ENCODE data around the gene KATNBL1. TPM values are rescaled to one million over a fixed set of nuclear protein-coding genes. Genes with fewer than 3 reads are reported as not detected.

KATNBL1 gene
- total and polyA plus RNA-seq, 9 of the 15 experiments (the other 6 are each of a cell fraction or from before 2014, with no cell fraction given), result 6.6 to 46.0 (median 24.0) TPM

GRCh38 chr15:34209421-34210282 lies at the start of gene KATNBL1 (continued):
- TF ChIP-seq ETV1 (tag; conservative IDR thresholded peaks at IDR 0.05; ENCODE audit: low read depth), result no peak
- TF ChIP-seq HDAC6 (IDR thresholded peaks at IDR 0.05; ENCODE audit: low read depth, low read length), result no peak
- TF ChIP-seq NFATC3 (IDR thresholded peaks at IDR 0.05), result no peak
- TF ChIP-seq SREBF1 (IDR thresholded peaks at IDR 0.05; ENCODE audit: borderline replicate concordance, low read depth, low read length), result no peak
- TF ChIP-seq CBX1 (IDR thresholded peaks at IDR 0.05; ENCODE audit: low read depth), result 0 out of 2 replicates have a peak, but pooled peaks have one; percentile 81
- peak; percentile 92 for TF ChIP-seq SMC3 (conservative IDR thresholded peaks at IDR 0.05; ENCODE audit: insufficient read depth, low read depth, low read length)
- TF ChIP-seq RNF2 (IDR thresholded peaks at IDR 0.05), result 0 out of 2 replicates have a peak, but pooled peaks have one; percentile 47
- no peak for TF ChIP-seq EWSR1 (IDR thresholded peaks at IDR 0.05; ENCODE audit: borderline replicate concordance, low read depth, partially characterized antibody)
- TF ChIP-seq ZFX (CRISPR knock-in tag; IDR thresholded peaks at IDR 0.05), result peak; percentile 98
- TF ChIP-seq SRF (CRISPR knock-in tag; IDR thresholded peaks at IDR 0.05), result 0 out of 4 replicates have a peak, but pooled peaks of 1 of the 2 experiments have one; percentile 12
- TF ChIP-seq NR4A1 (CRISPR knock-in tag; IDR thresholded peaks at IDR 0.05), result no peak
- no peak for TF ChIP-seq NR4A1 (tag; IDR thresholded peaks at IDR 0.05)
- TF ChIP-seq YY1 (IDR thresholded peaks at IDR 0.05; ENCODE audit: borderline replicate concordance in 1 of 3, control insufficient read depth in 1 of 3, extremely low read depth in 1 of 3, insufficient read depth in 3 of 3, insufficient read length in 1 of 3, insufficient replicate concordance in 2 of 3, low read depth in 1 of 3, low read length in 2 of 3), result peak; percentile 37 to 87 (median 82)
- TF ChIP-seq XRCC5 (IDR thresholded peaks at IDR 0.05; ENCODE audit: low read depth, low read length), result peak; percentile 69; the same call in 1 of the 2 replicates
- TF ChIP-seq TAF1 (IDR thresholded peaks at IDR 0.05; ENCODE audit: control insufficient read depth, extremely low read depth, insufficient read depth, low read length, severe bottlenecking), result peak; percentile 96
- TF ChIP-seq CXXC5 (CRISPR knock-in tag; IDR thresholded peaks at IDR 0.05), result peak; percentile 84
- no peak for TF ChIP-seq NBN (IDR thresholded peaks at IDR 0.05; ENCODE audit: low read depth)
- no peak for TF ChIP-seq SETDB1 (IDR thresholded peaks at IDR 0.05; ENCODE audit: low read length)
- TF ChIP-seq SMARCB1 (IDR thresholded peaks at IDR 0.05; ENCODE audit: insufficient read length, low read depth), result no peak
- peak; percentile 72 for TF ChIP-seq POLR2B (IDR thresholded peaks at IDR 0.05; ENCODE audit: low read depth, partially characterized antibody)
- 0 out of 2 replicates have a peak, but pooled peaks have one; percentile 60 for TF ChIP-seq ZNF282 (CRISPR knock-in tag; IDR thresholded peaks at IDR 0.05)
- no peak for TF ChIP-seq ZNF146 (CRISPR knock-in tag; IDR thresholded peaks at IDR 0.05; ENCODE audit: unreplicated experiment)
- no peak for TF ChIP-seq PHTF2 (CRISPR knock-in tag; IDR thresholded peaks at IDR 0.05)
- no peak for TF ChIP-seq ZNF740 (CRISPR knock-in tag; IDR thresholded peaks at IDR 0.05)
- no peak; a peak in 1 of 4 replicates for TF ChIP-seq ZNF740 (tag; IDR thresholded peaks at IDR 0.05)
- TF ChIP-seq GABPB1 (CRISPR knock-in tag; IDR thresholded peaks at IDR 0.05), result peak; percentile 59
- no peak for TF ChIP-seq ZNF561 (CRISPR knock-in tag; conservative IDR thresholded peaks at IDR 0.05)

Measured in K562 (cell line).